HG03039 (cell line): ENCODE measurements around the gene TRIM54.

Experiments
- ATAC-seq: cut with Tn5 transposase; IDR thresholded peaks from one replicate; pipeline ENCODE4 v1.9.1; 2021; ENCODE audit warnings: mild to moderate bottlenecking, moderate library complexity; ENCODE audit not compliant: unreplicated experiment

Gene TRIM54

DNA sequence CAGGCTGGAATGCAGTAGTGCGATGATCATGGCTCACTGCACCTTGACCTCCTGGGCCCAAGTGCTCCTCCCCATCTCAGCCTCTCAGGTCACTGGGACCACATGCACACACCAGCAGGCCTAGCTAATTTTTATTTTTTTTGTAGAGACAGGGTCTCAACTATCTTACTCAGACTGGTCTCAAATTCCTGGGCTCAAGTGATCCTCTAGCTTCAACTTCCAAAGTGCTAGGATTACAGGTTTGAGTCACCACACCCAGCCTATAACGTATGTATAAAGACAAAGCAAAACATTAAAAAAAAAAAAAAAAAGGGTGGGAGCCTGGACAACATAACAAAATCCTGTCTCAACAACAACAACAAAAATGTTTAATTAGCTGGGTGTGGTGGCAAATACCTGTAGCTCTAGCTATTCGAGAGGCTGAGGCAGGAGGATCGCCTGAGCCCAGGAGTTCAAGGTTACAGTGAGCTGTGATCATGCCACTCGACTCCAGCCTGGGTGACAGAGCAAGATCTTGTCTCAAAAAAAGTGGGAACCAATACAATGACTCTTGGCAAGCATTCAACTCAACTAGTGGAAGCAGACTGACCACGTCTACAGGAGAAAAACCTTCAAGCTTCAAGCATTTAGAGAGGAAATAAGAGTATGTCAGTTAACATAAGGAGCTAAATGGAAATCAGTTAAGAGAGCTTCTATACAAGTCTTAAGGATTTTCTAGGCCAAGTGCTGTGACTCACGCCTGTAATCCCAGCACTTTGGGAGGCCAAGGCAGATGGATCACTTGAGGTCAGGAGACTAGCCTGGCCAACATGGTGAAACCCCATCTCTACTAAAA is 71.8 kb downstream of the TRIM54 start:
- no peak for ATAC-seq

DNA sequence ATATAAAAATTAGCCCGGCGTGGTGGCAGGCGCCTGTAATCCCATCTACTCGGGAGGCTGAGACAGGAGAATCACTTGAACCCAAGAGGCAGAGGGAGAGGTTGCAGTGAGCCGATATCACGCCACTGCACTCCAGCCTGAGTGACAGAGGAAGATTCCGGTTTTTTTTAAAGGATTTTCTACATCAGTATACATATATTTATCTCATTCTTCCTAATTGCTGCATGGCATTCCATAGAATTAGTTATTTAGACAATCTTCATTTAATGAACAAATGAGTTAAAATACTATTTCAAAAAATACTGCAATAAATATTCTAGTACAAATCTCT is 72.3 kb downstream of the TRIM54 start:
- no peak for ATAC-seq

DNA sequence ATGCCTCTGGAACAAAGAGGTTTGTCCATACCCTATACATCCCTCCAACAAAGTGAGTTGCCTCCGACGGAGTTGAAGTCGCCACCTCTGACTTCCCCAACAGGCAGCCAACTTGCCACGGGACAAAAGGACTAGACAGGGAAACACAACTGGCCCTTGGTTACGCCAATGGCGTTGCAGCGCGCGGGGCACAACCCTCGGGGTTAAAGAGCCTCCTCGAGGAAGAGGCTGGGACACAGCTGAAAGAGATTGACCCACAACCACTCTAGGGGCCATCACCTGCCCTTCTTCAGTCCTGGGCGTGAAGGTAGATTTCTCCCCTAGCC is 73.8 kb downstream of the TRIM54 start:
- ATAC-seq = peak; percentile 20

DNA sequence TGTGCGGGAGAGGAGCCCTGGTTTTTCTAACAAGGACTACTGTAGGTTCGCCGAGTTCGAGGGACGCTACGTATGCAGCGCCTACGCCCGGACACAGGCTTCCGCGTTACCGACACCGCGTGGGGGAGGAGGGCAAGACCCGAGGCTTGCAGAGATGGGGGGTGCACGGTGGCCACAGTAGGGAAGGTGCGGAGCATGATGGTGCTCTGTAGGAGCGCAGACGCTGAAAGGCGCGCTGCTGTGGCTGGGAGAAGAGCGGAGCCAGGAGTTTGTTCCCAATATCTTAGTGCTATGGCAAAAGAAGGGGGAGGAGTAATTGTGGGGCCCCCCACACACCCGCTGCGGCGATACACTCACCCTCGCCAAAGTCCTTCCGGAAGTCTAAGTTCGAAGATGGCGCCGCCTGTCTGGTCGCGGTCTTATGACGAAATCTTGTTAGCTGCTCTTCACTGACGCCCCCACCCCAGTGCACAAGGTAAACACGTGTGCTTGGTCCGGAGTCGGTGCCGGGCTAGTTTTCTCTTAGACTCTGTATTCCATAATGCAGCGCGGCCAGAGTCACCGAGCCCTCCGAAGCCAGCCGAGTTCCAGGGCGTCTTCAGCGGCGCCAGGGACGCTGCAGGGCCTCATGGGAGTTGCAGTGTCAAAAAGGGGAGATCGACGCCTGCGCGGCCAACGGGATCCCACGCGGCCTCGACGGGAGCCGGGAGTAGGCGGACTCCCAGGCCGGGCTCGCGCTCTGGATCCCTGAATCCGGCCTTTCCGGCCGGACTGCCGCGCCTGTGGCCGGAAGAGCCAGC is 74.4 kb downstream of the TRIM54 start, which contains the start of gene GTF3C2:
Gene GTF3C2 (minus strand): TSS at position 383 of the 800 bp plus-strand sequence. CDS start 13,210 bp downstream, outside the sequence.
- peak; percentile 72 for ATAC-seq
